Muscle layer of duodenum (tissue), 2 donors: Measurements from ENCODE around the gene RGS16.

ENCODE experiments used
- H3K27ac ChIP-seq: one replicate; pipeline ENCODE4 v1.7.0; 2013; ENCODE audit warnings: mild to moderate bottlenecking, low read length
- H3K27me3 ChIP-seq: one replicate; pipeline ENCODE4 v1.7.0; 2013; ENCODE audit warnings: low read depth, mild to moderate bottlenecking, control low read depth, low read length
- H3K36me3 ChIP-seq, 2 donors: one replicate each; pipeline ENCODE4 v1.7.0; 2013; ENCODE audit warnings: low read length in 2 of 2, control low read depth in 1 of 2, mild to moderate bottlenecking in 1 of 2; ENCODE audit not compliant: insufficient read depth in 2 of 2, control insufficient read depth in 1 of 2
- H3K4me1 ChIP-seq, 2 donors: one replicate each; pipeline ENCODE4 v1.7.0; 2013; ENCODE audit warnings: low read length in 2 of 2, mild to moderate bottlenecking in 2 of 2, control low read depth in 1 of 2, moderate library complexity in 1 of 2; ENCODE audit not compliant: insufficient read depth in 2 of 2, control insufficient read depth in 1 of 2
- H3K4me3 ChIP-seq, 2 donors: one replicate each; pipeline ENCODE4 v1.7.0; 2013; ENCODE audit warnings: low read length in 2 of 2, low read depth in 1 of 2, mild to moderate bottlenecking in 1 of 2
- H3K9me3 ChIP-seq, 2 donors: one replicate each; pipeline ENCODE4 v1.7.0; 2013; ENCODE audit warnings: low read length in 2 of 2, control low read depth in 1 of 2, mild to moderate bottlenecking in 1 of 2; ENCODE audit not compliant: control insufficient read depth in 1 of 2
- donor health status: healthy.

The RGS16 gene

GRCh38 chr1:182569939-182570610 lies 34.1 kb downstream of the RGS16 start:
- Histone ChIP-seq H3K27me3 (no peaks in the 10 kb centered on the region), H3K4me1 (no peaks in the 10 kb centered on the region), H3K9me3 (no peaks in the 10 kb centered on the region), H3K27ac (no peak overlapping the region), H3K36me3 (peaks cover 4 to 16% of the 10 kb centered on the region in 2 donors), H3K4me3 (no peak overlapping the region)

GRCh38 chr1:182568647-182569284 lies 35.4 kb downstream of the RGS16 start:
- Histone ChIP-seq H3K4me3 (no peak overlapping the region), H3K4me1 (no peaks in the 10 kb centered on the region), H3K9me3 (no peaks in the 10 kb centered on the region), H3K27me3 (no peaks in the 10 kb centered on the region), H3K36me3 (peaks cover 0 to 5% of the 10 kb centered on the region in 2 donors), H3K27ac (no peak overlapping the region)

GRCh38 chr1:182567629-182568028 lies 36.6 kb downstream of the RGS16 start:
- Histone ChIP-seq H3K27ac (no peak overlapping the region), H3K4me1 (no peaks in the 10 kb centered on the region), H3K27me3 (no peaks in the 10 kb centered on the region), H3K4me3 (no peak overlapping the region), H3K9me3 (no peaks in the 10 kb centered on the region), H3K36me3 (peaks cover 0 to 2% of the 10 kb centered on the region in 2 donors)

GRCh38 chr1:182565537-182565936 lies 38.7 kb downstream of the RGS16 start:
- H3K4me1 ChIP-seq: no peaks in the 10 kb centered on the region

GRCh38 chr1:182564406-182565004 lies 39.7 kb downstream of the RGS16 start:
- Histone ChIP-seq H3K27ac (no peak overlapping the region), H3K4me1 (no peaks in the 10 kb centered on the region), H3K36me3 (no peaks in the 10 kb centered on the region), H3K27me3 (no peaks in the 10 kb centered on the region), H3K4me3 (no peak overlapping the region), H3K9me3 (no peaks in the 10 kb centered on the region)

More at GRCh38 chr1:182565537-182565936, 38.7 kb downstream of the RGS16 start:
- H3K36me3 ChIP-seq: no peaks in the 10 kb centered on the region
- H3K27me3 ChIP-seq: no peaks in the 10 kb centered on the region
- H3K27ac ChIP-seq: no peak overlapping the region
- H3K9me3 ChIP-seq: no peaks in the 10 kb centered on the region
- no peak overlapping the region for H3K4me3 ChIP-seq

GRCh38 chr1:182563095-182563494 lies 41.1 kb downstream of the RGS16 start:
- H3K27me3 ChIP-seq: no peaks in the 10 kb centered on the region
- H3K9me3 ChIP-seq: no peaks in the 10 kb centered on the region
- no peak overlapping the region for H3K27ac ChIP-seq
- no peaks in the 10 kb centered on the region for H3K36me3 ChIP-seq
- no peaks in the 10 kb centered on the region for H3K4me1 ChIP-seq
- no peak overlapping the region for H3K4me3 ChIP-seq

- H3K4me3 ChIP-seq: no peak overlapping the region
- H3K9me3 ChIP-seq: no peaks in the 10 kb centered on the region
- H3K27ac ChIP-seq: no peak overlapping the region
- H3K27me3 ChIP-seq: no peaks in the 10 kb centered on the region
- no peaks in the 10 kb centered on the region for H3K4me1 ChIP-seq
- H3K36me3 ChIP-seq: no peaks in the 10 kb centered on the region
Observed at GRCh38 chr1:182561456-182561855, 42.7 kb downstream of the RGS16 start.

GRCh38 chr1:182560392-182560984 lies 43.7 kb downstream of the RGS16 start:
- no peak overlapping the region for H3K27ac ChIP-seq
- no peaks in the 10 kb centered on the region for H3K9me3 ChIP-seq
- H3K4me3 ChIP-seq: no peak overlapping the region
- H3K36me3 ChIP-seq: no peaks in the 10 kb centered on the region
- H3K27me3 ChIP-seq: no peaks in the 10 kb centered on the region
- no peaks in the 10 kb centered on the region for H3K4me1 ChIP-seq

- H3K27ac ChIP-seq: no peak overlapping the region
- H3K27me3 ChIP-seq: no peaks in the 10 kb centered on the region
- no peaks in the 10 kb centered on the region for H3K36me3 ChIP-seq
Observed at GRCh38 chr1:182556279-182556678, 47.9 kb downstream of the RGS16 start.

GRCh38 chr1:182555493-182555892 lies 48.7 kb downstream of the RGS16 start:
- H3K27ac ChIP-seq: no peak overlapping the region
- no peaks in the 10 kb centered on the region for H3K4me1 ChIP-seq
- peaks cover 0 to 6% of the 10 kb centered on the region in 2 donors for H3K9me3 ChIP-seq
- H3K27me3 ChIP-seq: no peaks in the 10 kb centered on the region
- H3K4me3 ChIP-seq: no peak overlapping the region
- no peaks in the 10 kb centered on the region for H3K36me3 ChIP-seq

More at GRCh38 chr1:182556279-182556678, 47.9 kb downstream of the RGS16 start:
- Histone ChIP-seq H3K9me3 (peaks cover 0 to 6% of the 10 kb centered on the region in 2 donors), H3K4me1 (no peaks in the 10 kb centered on the region), H3K4me3 (no peak overlapping the region)

GRCh38 chr1:182552527-182552926 lies 51.7 kb downstream of the RGS16 start:
- H3K27me3 ChIP-seq: no peaks in the 10 kb centered on the region

More at GRCh38 chr1:182552527-182552926, 51.7 kb downstream of the RGS16 start:
- Histone ChIP-seq H3K36me3 (no peaks in the 10 kb centered on the region), H3K4me1 (no peaks in the 10 kb centered on the region), H3K4me3 (no peak overlapping the region), H3K9me3 (peaks cover 0 to 6% of the 10 kb centered on the region in 2 donors), H3K27ac (no peak overlapping the region)
